ENCODE results near the gene PNISR.
A peak's percentile ranks its signal among the peaks of the same experiment; 100 is the strongest.
"Not testable (repeated sequence)": the region's sequence is repeated elsewhere in the genome, so short reads cannot be mapped to it uniquely, and the experiment has no call there.

PNISR gene

GRCh38 chr6:99424761-99425646, at the start of gene PNISR:
PNISR (minus strand) TSS chr6:99425308; CDS start chr6:99414659, 10,649 bp downstream.
- Mint-ChIP-seq H3K4me3 (peak within 1 kb of the TSS; percentile 97), H3K27me3 (ENCODE audit: low read depth) (no peaks in the 10 kb centered on the region), H3K27ac (peak within 1 kb of the TSS; percentile 99), H3K36me3 (ENCODE audit: low read depth) (peaks cover 14% of the 10 kb centered on the region), H3K4me1 (ENCODE audit: low read depth) (peaks cover 47% of the 10 kb centered on the region), H3K9me3 (no peaks in the 10 kb centered on the region)

- Mint-ChIP-seq H3K27me3 (ENCODE audit: low read depth) (no peaks in the 10 kb centered on the region), H3K36me3 (ENCODE audit: low read depth) (peaks cover 7% of the 10 kb centered on the region), H3K4me1 (ENCODE audit: low read depth) (no peaks in the 10 kb centered on the region), H3K4me3 (no peak overlapping the region), H3K27ac (no peak overlapping the region), H3K9me3 (peaks cover 6% of the 10 kb centered on the region)
These were observed 48.6 kb upstream of the PNISR start for GRCh38 chr6:99473730-99474129.

DNA sequence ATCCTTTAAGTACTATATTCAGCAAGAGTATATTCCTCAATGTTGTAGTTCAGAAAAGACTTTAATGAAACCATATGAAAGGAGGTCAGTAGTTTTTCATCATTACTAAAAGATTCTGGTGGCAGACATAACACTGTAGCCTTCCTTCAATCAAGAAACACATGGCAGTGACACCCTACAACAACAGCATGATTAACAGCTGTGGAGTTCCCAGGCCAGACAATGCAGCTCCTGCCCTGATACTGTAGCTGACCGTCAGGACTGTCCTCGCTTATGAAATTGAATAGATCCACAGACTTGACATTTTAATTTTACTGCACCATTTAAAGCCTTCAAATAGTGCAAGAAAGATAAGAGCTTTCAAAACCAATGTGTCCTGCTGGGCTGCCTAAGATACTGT, 46.5 kb upstream of the PNISR start:
- no peak overlapping the region for H3K4me3 Mint-ChIP-seq
- no peaks in the 10 kb centered on the region for H3K4me1 Mint-ChIP-seq (ENCODE audit: low read depth)
- H3K9me3 Mint-ChIP-seq, result no peaks in the 10 kb centered on the region
- no peak overlapping the region for H3K27ac Mint-ChIP-seq
- peaks cover 1% of the 10 kb centered on the region for H3K36me3 Mint-ChIP-seq (ENCODE audit: low read depth)
- H3K27me3 Mint-ChIP-seq (ENCODE audit: low read depth), result no peaks in the 10 kb centered on the region

DNA sequence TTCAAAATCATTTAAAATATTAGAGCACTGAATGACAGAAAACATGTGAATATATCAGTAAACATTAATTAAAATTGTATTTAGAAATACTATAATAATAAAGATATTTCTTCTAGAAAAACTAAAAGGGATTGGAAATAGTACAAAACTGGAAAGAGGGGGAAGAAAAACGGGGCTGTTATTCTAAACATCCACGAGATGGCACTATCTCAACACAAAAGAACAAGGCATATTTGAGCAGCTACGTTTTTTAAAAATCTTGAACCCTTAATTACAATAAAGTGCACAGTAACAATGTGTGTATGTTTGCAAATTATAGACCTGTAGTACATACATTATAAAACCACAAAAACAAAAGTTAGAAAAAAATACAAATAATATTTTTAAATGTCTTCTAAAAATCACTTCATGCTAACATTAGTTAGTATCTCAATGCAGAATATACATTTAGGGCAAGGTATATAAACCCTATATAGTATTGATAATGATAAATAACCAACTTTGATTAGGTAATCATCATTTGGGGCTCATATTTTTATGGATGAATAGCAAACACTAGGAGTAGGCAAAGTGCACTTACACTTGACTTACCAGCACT, 42.5 kb upstream of the PNISR start:
- Mint-ChIP-seq H3K4me1 (ENCODE audit: low read depth) (no peaks in the 10 kb centered on the region), H3K27me3 (ENCODE audit: low read depth) (no peaks in the 10 kb centered on the region), H3K27ac (no peak overlapping the region)

GRCh38 chr6:99459133-99459532, 34.0 kb upstream of the PNISR start:
- not testable (repeated sequence) for H3K4me3 Mint-ChIP-seq; H3K9me3 Mint-ChIP-seq; H3K27ac Mint-ChIP-seq; H3K27me3 Mint-ChIP-seq (ENCODE audit: low read depth); H3K4me1 Mint-ChIP-seq (ENCODE audit: low read depth)
- peaks cover 15% of the 10 kb centered on the region for H3K36me3 Mint-ChIP-seq (ENCODE audit: low read depth)

More for the DNA sequence above, 42.5 kb upstream of the PNISR start:
- Mint-ChIP-seq H3K9me3 (no peaks in the 10 kb centered on the region), H3K36me3 (ENCODE audit: low read depth) (peaks cover 2% of the 10 kb centered on the region), H3K4me3 (no peak overlapping the region)

DNA sequence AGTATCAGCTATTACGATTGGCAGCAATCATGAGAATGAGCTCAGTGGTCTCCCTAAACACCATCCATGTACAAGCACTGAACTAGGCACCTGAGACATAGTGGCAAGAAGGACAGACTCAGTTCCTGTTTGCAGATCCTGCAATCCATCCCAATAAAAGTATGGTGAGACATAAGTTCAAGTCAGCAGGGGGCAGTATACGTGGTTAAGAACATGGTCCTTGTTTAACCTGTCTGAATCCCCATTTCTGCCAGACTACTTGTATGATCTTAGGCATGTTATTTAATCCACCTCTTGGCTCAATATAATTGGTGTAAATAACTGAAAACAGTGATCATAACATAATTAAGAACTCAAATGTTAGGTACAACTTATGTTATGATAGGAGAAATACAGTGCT, 33.2 kb upstream of the PNISR start:
- Mint-ChIP-seq H3K4me3 (no peak overlapping the region), H3K4me1 (ENCODE audit: low read depth) (no peaks in the 10 kb centered on the region), H3K27me3 (ENCODE audit: low read depth) (no peaks in the 10 kb centered on the region), H3K9me3 (no peaks in the 10 kb centered on the region), H3K36me3 (ENCODE audit: low read depth) (peaks cover 14% of the 10 kb centered on the region), H3K27ac (no peak overlapping the region)

DNA sequence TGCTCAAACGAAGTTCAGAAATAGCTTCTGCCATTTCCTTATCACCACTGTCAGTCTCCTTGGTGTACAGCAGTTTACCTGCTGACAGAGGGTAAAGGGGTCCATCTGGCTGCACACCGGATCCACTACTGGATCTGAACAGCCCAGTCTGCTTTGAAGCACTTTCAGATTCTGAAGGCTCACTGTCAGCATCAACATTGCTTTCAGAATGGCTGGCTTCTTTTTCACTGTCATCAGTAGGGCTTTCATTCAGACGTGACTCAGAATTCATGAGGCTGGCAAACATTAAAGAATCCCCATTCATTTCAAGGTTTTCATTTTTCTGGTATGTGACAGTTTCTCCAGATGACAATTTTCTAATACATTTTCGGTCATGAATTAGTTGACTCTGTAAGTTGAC, 21.0 kb upstream of the PNISR start:
- H3K27ac Mint-ChIP-seq, result no peak overlapping the region
- H3K4me3 Mint-ChIP-seq, result no peak overlapping the region
- no peaks in the 10 kb centered on the region for H3K4me1 Mint-ChIP-seq (ENCODE audit: low read depth)
- H3K27me3 Mint-ChIP-seq (ENCODE audit: low read depth), result no peaks in the 10 kb centered on the region
- peaks cover 33% of the 10 kb centered on the region for H3K36me3 Mint-ChIP-seq (ENCODE audit: low read depth)
- peaks cover 13% of the 10 kb centered on the region for H3K9me3 Mint-ChIP-seq

DNA sequence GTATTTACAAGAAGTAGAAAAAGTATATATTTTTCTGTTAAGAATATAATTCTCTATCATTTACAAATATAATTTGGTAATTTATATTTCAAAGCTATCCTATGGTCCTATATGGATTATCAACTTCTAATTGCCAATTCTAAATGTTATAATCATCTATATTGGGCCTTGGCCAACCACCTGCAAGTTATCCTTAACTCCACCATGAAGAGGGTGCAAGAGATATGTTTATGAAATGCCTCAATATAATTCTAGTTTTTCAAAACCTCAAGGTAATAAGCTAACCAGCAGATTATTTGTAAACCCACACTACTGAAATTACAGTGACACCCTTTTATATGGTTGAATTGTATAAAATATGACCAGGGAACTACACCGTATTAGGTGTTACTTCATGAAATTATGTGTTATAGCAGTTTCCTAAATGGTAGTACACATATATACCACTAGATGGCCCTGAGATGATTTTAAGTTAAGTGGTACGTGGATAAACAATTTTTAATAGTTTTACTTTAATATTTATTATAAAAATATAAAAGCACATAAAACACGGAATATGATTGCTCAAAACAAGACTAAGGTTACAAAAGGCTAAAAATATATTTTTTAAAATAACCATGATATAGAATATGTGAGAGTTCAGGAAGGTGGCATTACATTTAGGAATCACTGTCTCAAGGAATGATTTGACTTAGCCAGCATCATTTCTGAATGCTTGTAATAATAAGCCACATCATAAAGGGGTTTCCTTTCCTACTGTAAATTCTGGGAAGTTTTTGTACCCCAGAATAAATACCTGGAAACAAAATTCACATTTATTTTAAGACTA, 9.8 kb upstream of the PNISR start:
- no peaks in the 10 kb centered on the region for H3K4me1 Mint-ChIP-seq (ENCODE audit: low read depth)
- H3K9me3 Mint-ChIP-seq, result no peaks in the 10 kb centered on the region
- peaks cover 5% of the 10 kb centered on the region for H3K36me3 Mint-ChIP-seq (ENCODE audit: low read depth)
- no peak overlapping the region for H3K4me3 Mint-ChIP-seq
- no peaks in the 10 kb centered on the region for H3K27me3 Mint-ChIP-seq (ENCODE audit: low read depth)
- H3K27ac Mint-ChIP-seq, result no peak overlapping the region

- peaks cover 1% of the 10 kb centered on the region for H3K4me1 Mint-ChIP-seq (ENCODE audit: low read depth)
- H3K36me3 Mint-ChIP-seq (ENCODE audit: low read depth), result peaks cover 3% of the 10 kb centered on the region
- H3K9me3 Mint-ChIP-seq, result no peaks in the 10 kb centered on the region
- no peaks in the 10 kb centered on the region for H3K27me3 Mint-ChIP-seq (ENCODE audit: low read depth)
- no peak overlapping the region for H3K27ac Mint-ChIP-seq
- no peak overlapping the region for H3K4me3 Mint-ChIP-seq
These were observed 7.8 kb upstream of the PNISR start for GRCh38 chr6:99432877-99433276.

DNA sequence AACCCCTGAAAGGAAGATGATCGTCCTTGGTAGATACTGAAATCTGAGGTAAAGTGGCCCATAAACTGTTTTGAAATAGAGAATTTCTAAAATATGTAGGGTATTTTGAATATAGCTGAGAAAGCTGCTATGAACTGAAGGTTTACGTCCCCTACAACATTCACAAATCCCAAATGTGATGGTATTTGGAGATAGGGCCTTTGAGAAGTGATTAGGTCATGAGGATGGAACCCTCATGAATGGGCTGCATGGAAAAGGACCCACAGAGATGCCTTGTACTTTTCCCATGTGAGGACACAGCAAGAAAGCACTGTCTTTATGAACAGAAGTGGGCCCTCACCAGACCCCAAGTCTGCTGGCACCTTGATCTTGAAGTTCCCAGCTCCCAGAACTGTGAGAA, 6.8 kb upstream of the PNISR start:
- Mint-ChIP-seq H3K27ac (no peak overlapping the region), H3K4me3 (no peak overlapping the region)

GRCh38 chr6:99427988-99428387, 2.9 kb upstream of the PNISR start:
- no peak overlapping the region for H3K4me3 Mint-ChIP-seq
- H3K4me1 Mint-ChIP-seq (ENCODE audit: low read depth), result peaks cover 31% of the 10 kb centered on the region
- no peaks in the 10 kb centered on the region for H3K9me3 Mint-ChIP-seq
- H3K27ac Mint-ChIP-seq, result no peak overlapping the region
- H3K27me3 Mint-ChIP-seq (ENCODE audit: low read depth), result no peaks in the 10 kb centered on the region
- peaks cover 12% of the 10 kb centered on the region for H3K36me3 Mint-ChIP-seq (ENCODE audit: low read depth)

More for the DNA sequence above, 6.8 kb upstream of the PNISR start:
- no peaks in the 10 kb centered on the region for H3K9me3 Mint-ChIP-seq
- H3K27me3 Mint-ChIP-seq (ENCODE audit: low read depth), result no peaks in the 10 kb centered on the region
- peaks cover 8% of the 10 kb centered on the region for H3K4me1 Mint-ChIP-seq (ENCODE audit: low read depth)
- peaks cover 7% of the 10 kb centered on the region for H3K36me3 Mint-ChIP-seq (ENCODE audit: low read depth)

DNA sequence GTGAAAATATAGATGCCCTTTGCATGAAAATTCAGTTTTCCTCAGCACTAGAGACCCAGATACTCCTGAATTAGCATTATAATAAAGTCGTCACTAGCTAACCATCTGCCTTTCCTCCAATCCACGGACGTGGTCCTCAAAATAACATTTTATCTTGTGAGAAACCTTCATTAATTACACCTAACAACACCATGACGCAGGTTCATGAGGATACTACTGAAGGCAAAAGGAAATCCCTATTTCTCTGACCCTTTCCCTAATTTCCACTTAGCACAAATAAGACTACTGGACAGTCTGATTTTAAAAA, 1.3 kb upstream of the PNISR start:
- peaks cover 40% of the 10 kb centered on the region for H3K4me1 Mint-ChIP-seq (ENCODE audit: low read depth)
- H3K27me3 Mint-ChIP-seq (ENCODE audit: low read depth), result no peaks in the 10 kb centered on the region
- peak overlapping the region; percentile 99 for H3K27ac Mint-ChIP-seq
- H3K36me3 Mint-ChIP-seq (ENCODE audit: low read depth), result peaks cover 17% of the 10 kb centered on the region
- H3K4me3 Mint-ChIP-seq, result peak overlapping the region; percentile 97
- no peaks in the 10 kb centered on the region for H3K9me3 Mint-ChIP-seq

- H3K27ac Mint-ChIP-seq, result peak overlapping the region; percentile 99
- peaks cover 46% of the 10 kb centered on the region for H3K4me1 Mint-ChIP-seq (ENCODE audit: low read depth)
- peak overlapping the region; percentile 97 for H3K4me3 Mint-ChIP-seq
- peaks cover 14% of the 10 kb centered on the region for H3K36me3 Mint-ChIP-seq (ENCODE audit: low read depth)
- no peaks in the 10 kb centered on the region for H3K27me3 Mint-ChIP-seq (ENCODE audit: low read depth)
- no peaks in the 10 kb centered on the region for H3K9me3 Mint-ChIP-seq
These were observed 741 bp upstream of the PNISR start for GRCh38 chr6:99425647-99426450.

GRCh38 chr6:99424022-99424421, 1.1 kb downstream of the PNISR start:
- no peaks in the 10 kb centered on the region for H3K9me3 Mint-ChIP-seq
- H3K27ac Mint-ChIP-seq, result peak overlapping the region; percentile 84
- H3K4me1 Mint-ChIP-seq (ENCODE audit: low read depth), result peaks cover 47% of the 10 kb centered on the region
- H3K4me3 Mint-ChIP-seq, result peak overlapping the region; percentile 97
- H3K36me3 Mint-ChIP-seq (ENCODE audit: low read depth), result peaks cover 14% of the 10 kb centered on the region
- H3K27me3 Mint-ChIP-seq (ENCODE audit: low read depth), result no peaks in the 10 kb centered on the region
